Gastrocnemius medialis (tissue), 4 donors: ENCODE data around the gene PRRT2.

Source experiments
- CTCF ChIP-seq, 5 experiments: fragments of 450-650 bp in 3 of 5; fragments of 200-600 bp in 2 of 5; sonication (generic) in 2 of 5; IDR thresholded peaks in 4 of 5; conservative IDR thresholded peaks in 1 of 5; 1 replicate in 4 of 5; 2 replicates in 1 of 5; pipeline ENCODE4 v1.5.1; 2016 to 2019; ENCODE audit warnings: antibody characterized with exemption in 5 of 5, mild to moderate bottlenecking in 3 of 5, moderate library complexity in 3 of 5
- POLR2A ChIP-seq, 2 donors: fragments of 450-650 bp; IDR thresholded peaks; one replicate each; pipeline ENCODE4 v1.6.1; 2017; ENCODE audit warnings: antibody characterized with exemption in 2 of 2, mild to moderate bottlenecking in 2 of 2, moderate library complexity in 2 of 2

- TF ChIP-seq POLR2A (IDR thresholded peaks at IDR 0.05) (no peak), CTCF (IDR thresholded peaks at IDR 0.05 in 4 of 5, conservative IDR thresholded peaks at IDR 0.05 in 1 of 5) (no peak)
These were observed 52.2 kb downstream of the PRRT2 start for GRCh38 chr16:29864205-29864604.
